Esophagus (tissue), 2 donors: ENCODE data around the gene CNOT6L. TPM values are rescaled to one million over a fixed set of nuclear protein-coding genes. Genes with fewer than 3 reads are reported as not detected.

Source experiments
- H3K27ac ChIP-seq, 2 donors: one replicate each; pipeline ENCODE4 v1.5.1; 2013; ENCODE audit warnings: low read depth in 2 of 2, mild to moderate bottlenecking in 2 of 2, inconsistent platforms in 1 of 2, low read length in 1 of 2, moderate library complexity in 1 of 2
- H3K27me3 ChIP-seq, 2 donors: one replicate each; pipeline ENCODE4 v1.6.1; 2013; ENCODE audit warnings: low read length in 2 of 2, control low read depth in 1 of 2, mild to moderate bottlenecking in 1 of 2; ENCODE audit not compliant: insufficient read depth in 2 of 2, control insufficient read depth in 1 of 2
- H3K36me3 ChIP-seq, 2 donors: one replicate each; pipeline ENCODE4 v1.6.1; 2013; ENCODE audit warnings: low read length in 1 of 2; ENCODE audit not compliant: control insufficient read depth in 2 of 2, insufficient read depth in 2 of 2
- H3K4me1 ChIP-seq, 2 donors: one replicate each; pipeline ENCODE4 v1.6.1; 2013; ENCODE audit warnings: low read length in 1 of 2; ENCODE audit not compliant: control insufficient read depth in 2 of 2, insufficient read depth in 2 of 2
- H3K4me3 ChIP-seq, 2 donors: one replicate each; pipeline ENCODE4 v1.5.1; 2013; ENCODE audit warnings: low read length in 2 of 2, mild to moderate bottlenecking in 2 of 2, low read depth in 1 of 2, moderate library complexity in 1 of 2
- H3K9me3 ChIP-seq, 2 donors: one replicate each; pipeline ENCODE4 v1.6.1; 2013; ENCODE audit warnings: mild to moderate bottlenecking in 2 of 2, low read depth in 1 of 2, low read length in 1 of 2, moderate library complexity in 1 of 2; ENCODE audit not compliant: control insufficient read depth in 2 of 2, insufficient read depth in 1 of 2
- WGBS, 2 donors: extraction: QIAGEN DNeasy Blood & Tissue Kit; methylation state at CpG; one replicate each; pipeline ENCODE4 v1.1.7; 2013; 5-methylcytosine and 5-hydroxymethylcytosine counted together
- polyA plus RNA-seq, 2 donors: library from polyadenylated mRNA; stranded (reverse); fragments of 200-250 nt; gene quantifications; one replicate each; pipeline ENCODE4 v1.2.3, GENCODE V29; 2013
- donor health status: healthy with polysubstance abuse.
- donor health status: Bipolar disorder and iron deficiency.

The CNOT6L gene
- polyA plus RNA-seq, 2 donors: 2.8 to 4.3 TPM

DNA sequence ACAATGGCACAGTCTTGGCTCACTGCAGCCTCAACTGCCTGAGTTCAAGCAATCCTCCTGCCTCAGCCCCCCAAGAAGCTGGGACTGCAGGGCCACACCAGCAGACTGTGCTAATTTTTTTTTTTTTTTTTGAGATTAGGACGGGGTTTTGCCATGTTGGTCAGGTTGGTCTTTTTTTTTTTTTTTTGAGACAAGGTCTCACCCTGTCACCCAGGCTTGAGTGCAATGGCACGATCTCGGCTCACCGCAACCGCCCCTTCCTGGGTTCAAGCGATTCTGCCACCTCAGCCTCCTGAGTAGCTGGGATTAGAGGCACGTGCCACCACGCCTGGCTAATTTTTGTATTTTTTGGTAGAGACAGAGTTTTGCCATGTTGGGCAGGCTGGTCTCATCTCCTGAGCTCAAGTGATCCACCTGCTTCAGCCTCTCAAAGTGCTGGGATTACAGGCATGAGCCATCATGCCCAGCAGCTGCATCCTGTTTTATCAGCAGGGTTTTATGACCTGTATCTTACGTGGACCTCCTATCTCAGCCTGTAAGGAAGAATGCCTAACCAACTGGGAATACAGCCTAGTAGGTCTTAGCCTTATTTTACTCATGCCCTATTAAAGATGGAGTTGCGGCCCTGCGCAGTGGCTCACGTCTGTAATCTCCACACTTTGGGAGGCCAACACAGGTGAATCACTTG is 30.3 kb upstream of the CNOT6L start:
- H3K27ac ChIP-seq: no peak overlapping the region
- 89 to 95% methylated on average over 12 of the region's 12 CpGs for WGBS, 2 donors
- H3K36me3 ChIP-seq: no peaks in the 10 kb centered on the region
- H3K9me3 ChIP-seq: no peaks in the 10 kb centered on the region
- no peak overlapping the region for H3K4me3 ChIP-seq
- no peaks in the 10 kb centered on the region for H3K27me3 ChIP-seq
- no peaks in the 10 kb centered on the region for H3K4me1 ChIP-seq

GRCh38 chr4:77848508-77848907 is 29.3 kb upstream of the CNOT6L start:
- Histone ChIP-seq H3K27ac (no peak overlapping the region), H3K4me3 (no peak overlapping the region), H3K9me3 (no peaks in the 10 kb centered on the region), H3K4me1 (no peaks in the 10 kb centered on the region), H3K27me3 (no peaks in the 10 kb centered on the region), H3K36me3 (no peaks in the 10 kb centered on the region)
- 95 to 97% methylated on average over 6 of the region's 6 CpGs for WGBS, 2 donors

- H3K4me3 ChIP-seq: no peak overlapping the region
- H3K4me1 ChIP-seq: no peaks in the 10 kb centered on the region
- no peak overlapping the region for H3K27ac ChIP-seq
- no peaks in the 10 kb centered on the region for H3K27me3 ChIP-seq
- no peaks in the 10 kb centered on the region for H3K9me3 ChIP-seq
- 89 to 92% methylated on average over 3 of the region's 3 CpGs for WGBS, 2 donors
- no peaks in the 10 kb centered on the region for H3K36me3 ChIP-seq
Measured at GRCh38 chr4:77845929-77846328, 26.8 kb upstream of the CNOT6L start.

GRCh38 chr4:77845400-77845799 is 26.2 kb upstream of the CNOT6L start:
- H3K27me3 ChIP-seq: no peaks in the 10 kb centered on the region
- H3K27ac ChIP-seq: no peak overlapping the region
- 64 to 78% methylated on average over 1 of the region's 1 CpG for WGBS, 2 donors

GRCh38 chr4:77844363-77844762 is 25.2 kb upstream of the CNOT6L start:
- no peaks in the 10 kb centered on the region for H3K9me3 ChIP-seq
- 98 to 100% methylated on average over 1 of the region's 1 CpG for WGBS, 2 donors
- H3K27ac ChIP-seq: no peak overlapping the region
- H3K36me3 ChIP-seq: no peaks in the 10 kb centered on the region
- no peak overlapping the region for H3K4me3 ChIP-seq
- no peaks in the 10 kb centered on the region for H3K27me3 ChIP-seq
- H3K4me1 ChIP-seq: no peaks in the 10 kb centered on the region

More at GRCh38 chr4:77845400-77845799, 26.2 kb upstream of the CNOT6L start:
- H3K4me1 ChIP-seq: no peaks in the 10 kb centered on the region
- no peaks in the 10 kb centered on the region for H3K9me3 ChIP-seq
- no peaks in the 10 kb centered on the region for H3K36me3 ChIP-seq
- no peak overlapping the region for H3K4me3 ChIP-seq

- H3K4me1 ChIP-seq: no peaks in the 10 kb centered on the region
- H3K9me3 ChIP-seq: no peaks in the 10 kb centered on the region
- 60 to 63% methylated on average over 1 of the region's 1 CpG for WGBS, 2 donors
Measured at GRCh38 chr4:77843628-77844027, 24.5 kb upstream of the CNOT6L start.

GRCh38 chr4:77834403-77834802 is 15.2 kb upstream of the CNOT6L start:
- H3K27ac ChIP-seq: no peak overlapping the region
- WGBS, 2 donors: 60 to 63% methylated on average over 4 of the region's 4 CpGs

More at GRCh38 chr4:77843628-77844027, 24.5 kb upstream of the CNOT6L start:
- Histone ChIP-seq H3K27me3 (no peaks in the 10 kb centered on the region), H3K36me3 (no peaks in the 10 kb centered on the region), H3K27ac (no peak overlapping the region), H3K4me3 (no peak overlapping the region)

DNA sequence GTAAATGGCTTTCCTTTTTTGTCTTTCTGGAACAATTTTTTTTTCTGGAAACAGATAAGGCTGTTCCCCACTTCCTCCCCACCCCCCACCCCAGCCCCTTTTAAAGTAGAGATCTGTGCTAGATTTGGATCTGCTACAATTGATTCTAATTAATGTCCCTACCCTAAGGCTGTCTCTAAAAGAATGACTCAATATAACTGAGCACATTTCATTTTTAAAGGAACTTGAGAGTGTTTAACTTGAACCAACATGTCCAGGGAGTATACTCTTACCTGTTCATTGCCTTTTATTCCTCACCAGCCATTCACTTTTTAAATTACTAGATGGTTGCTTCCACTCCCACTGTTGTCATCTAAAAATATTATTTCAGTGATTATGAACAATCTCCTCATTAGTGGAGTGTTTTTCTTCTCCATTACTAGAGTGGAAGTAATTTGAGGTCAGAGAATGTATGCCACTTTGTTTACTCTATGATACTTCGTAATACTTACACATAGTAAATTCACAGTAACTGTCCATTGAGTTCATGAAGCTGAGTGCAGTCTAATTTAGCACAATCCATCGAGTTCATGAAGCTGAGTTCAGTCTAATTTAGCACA is 14.1 kb upstream of the CNOT6L start:
- no peaks in the 10 kb centered on the region for H3K9me3 ChIP-seq
- H3K36me3 ChIP-seq: no peaks in the 10 kb centered on the region
- H3K4me3 ChIP-seq: no peak overlapping the region
- H3K27me3 ChIP-seq: no peaks in the 10 kb centered on the region
- WGBS, 2 donors: 47 to 54% methylated on average over 2 of the region's 2 CpGs
- H3K4me1 ChIP-seq: no peaks in the 10 kb centered on the region
- no peak overlapping the region for H3K27ac ChIP-seq

More at GRCh38 chr4:77834403-77834802, 15.2 kb upstream of the CNOT6L start:
- H3K4me1 ChIP-seq: no peaks in the 10 kb centered on the region
- no peaks in the 10 kb centered on the region for H3K9me3 ChIP-seq
- H3K27me3 ChIP-seq: no peaks in the 10 kb centered on the region
- no peaks in the 10 kb centered on the region for H3K36me3 ChIP-seq
- no peak overlapping the region for H3K4me3 ChIP-seq

- Histone ChIP-seq H3K9me3 (no peaks in the 10 kb centered on the region), H3K27ac (no peak overlapping the region), H3K4me1 (no peaks in the 10 kb centered on the region), H3K27me3 (no peaks in the 10 kb centered on the region), H3K36me3 (no peaks in the 10 kb centered on the region), H3K4me3 (no peak overlapping the region)
Measured at GRCh38 chr4:77827343-77827742, 8.2 kb upstream of the CNOT6L start.

- H3K27me3 ChIP-seq: no peaks in the 10 kb centered on the region
- H3K9me3 ChIP-seq: no peaks in the 10 kb centered on the region
- H3K4me1 ChIP-seq: no peaks in the 10 kb centered on the region
- no peak overlapping the region for H3K27ac ChIP-seq
- H3K4me3 ChIP-seq: no peak overlapping the region
- WGBS, 2 donors: 81% methylated on average over 6 of the region's 6 CpGs
- H3K36me3 ChIP-seq: no peaks in the 10 kb centered on the region
Measured at GRCh38 chr4:77826275-77826674, 7.1 kb upstream of the CNOT6L start.
